H9 (cell line): ENCODE measurements around the gene ADGB. TPM values are rescaled to one million over a fixed set of nuclear protein-coding genes. Genes with fewer than 3 reads are reported as not detected.

Experiments used
- DNase-seq: peaks from one replicate; pipeline ENCODE4 v3.0.0-alpha.2; 2017
- H2AFZ ChIP-seq: one replicate; pipeline ENCODE4 v1.6.1; 2013; ENCODE audit warnings: mild to moderate bottlenecking, low read length, control low read depth, moderate library complexity
- H2AK5ac ChIP-seq: 2 replicates; pipeline ENCODE4 v1.6.1; 2013; ENCODE audit warnings: low read length, control low read depth, mixed read lengths; ENCODE audit not compliant: insufficient read length
- H2BK120ac ChIP-seq: one replicate; pipeline ENCODE4 v1.6.1; 2013; ENCODE audit warnings: low read depth, mild to moderate bottlenecking, low read length, control low read depth, inconsistent platforms; ENCODE audit not compliant: poor library complexity, severe bottlenecking
- H2BK12ac ChIP-seq: 2 replicates; pipeline ENCODE4 v1.6.1; 2013; ENCODE audit warnings: low read length, control low read depth, mixed read lengths, low read depth; ENCODE audit not compliant: insufficient read length
- H2BK15ac ChIP-seq: 2 replicates; pipeline ENCODE4 v1.6.1; 2013; ENCODE audit warnings: low read depth, low read length, control low read depth
- H2BK20ac ChIP-seq: one replicate; pipeline ENCODE4 v1.6.1; 2013; ENCODE audit warnings: low read depth, mild to moderate bottlenecking, low read length, control low read depth, inconsistent platforms; ENCODE audit not compliant: poor library complexity, severe bottlenecking
- H2BK5ac ChIP-seq: 2 replicates; pipeline ENCODE4 v1.6.1; 2013; ENCODE audit warnings: low read length, control low read depth, mixed read lengths; ENCODE audit not compliant: insufficient read length
- H3K14ac ChIP-seq: 2 replicates; pipeline ENCODE4 v1.6.1; 2013; ENCODE audit warnings: low read length, control low read depth; ENCODE audit not compliant: insufficient read depth
- H3K18ac ChIP-seq: 2 replicates; pipeline ENCODE4 v1.6.1; 2013; ENCODE audit warnings: low read depth, mild to moderate bottlenecking, mixed read lengths, low read length, control low read depth; ENCODE audit not compliant: insufficient read length
- H3K23ac ChIP-seq: 2 replicates; pipeline ENCODE4 v1.6.1; 2013; ENCODE audit warnings: low read length, control low read depth, mixed read lengths, low read depth; ENCODE audit not compliant: insufficient read length
- H3K23me2 ChIP-seq: 2 replicates; pipeline ENCODE4 v1.6.1; 2013; ENCODE audit warnings: low read depth, mild to moderate bottlenecking, mixed read lengths, low read length, control low read depth; ENCODE audit not compliant: insufficient read length, poor library complexity, severe bottlenecking
- H3K27ac ChIP-seq: 2 replicates; pipeline ENCODE4 v1.5.1; 2013; ENCODE audit warnings: low read length, control low read depth, mixed read lengths, low read depth; ENCODE audit not compliant: insufficient read length
- H3K27me3 ChIP-seq: 2 replicates; pipeline ENCODE4 v1.6.1; 2013; ENCODE audit warnings: low read length, control low read depth, inconsistent platforms; ENCODE audit not compliant: insufficient read depth
- H3K4ac ChIP-seq: 2 replicates; pipeline ENCODE4 v1.6.1; 2013; ENCODE audit warnings: low read depth, mild to moderate bottlenecking, control low read depth, inconsistent platforms, low read length, moderate library complexity
- H3K4me1 ChIP-seq: 2 replicates; pipeline ENCODE4 v1.6.1; 2013; ENCODE audit warnings: low read length, control low read depth, inconsistent platforms; ENCODE audit not compliant: insufficient read depth
- H3K4me2 ChIP-seq: 2 replicates; pipeline ENCODE4 v1.6.1; 2013; ENCODE audit warnings: low read length, control low read depth, mixed read lengths; ENCODE audit not compliant: insufficient read length, insufficient read depth
- H3K56ac ChIP-seq: 2 replicates; pipeline ENCODE4 v1.6.1; 2013; ENCODE audit warnings: low read depth, mild to moderate bottlenecking, mixed read lengths, low read length, control low read depth; ENCODE audit not compliant: insufficient read length
- H3K79me1 ChIP-seq: 2 replicates; pipeline ENCODE4 v1.6.1; 2013; ENCODE audit warnings: low read depth, mild to moderate bottlenecking, moderate library complexity, low read length, control low read depth, inconsistent platforms; ENCODE audit not compliant: insufficient read depth, poor library complexity, severe bottlenecking
- H3K79me2 ChIP-seq: 2 replicates; pipeline ENCODE4 v1.6.1; 2013; ENCODE audit warnings: low read length, control low read depth, inconsistent platforms; ENCODE audit not compliant: insufficient read depth
- H3K9ac ChIP-seq: 2 replicates; pipeline ENCODE4 v1.6.1; 2013; ENCODE audit warnings: low read length, control low read depth, mixed read lengths; ENCODE audit not compliant: insufficient read length; ENCODE audit errors: extremely low read depth
- H3K9me3 ChIP-seq: one replicate; pipeline ENCODE4 v1.6.1; 2013; ENCODE audit warnings: low read depth, low read length, inconsistent platforms; ENCODE audit not compliant: control insufficient read depth
- H3T11ph ChIP-seq: one replicate; pipeline ENCODE4 v1.6.1; 2013; ENCODE audit warnings: mild to moderate bottlenecking, low read length, control low read depth, inconsistent platforms
- H4K20me1 ChIP-seq: one replicate; pipeline ENCODE4 v1.6.1; 2013; ENCODE audit not compliant: control insufficient read depth, insufficient read length, insufficient read depth
- H4K5ac ChIP-seq: 2 replicates; pipeline ENCODE4 v1.6.1; 2013; ENCODE audit warnings: low read depth, mild to moderate bottlenecking, mixed read lengths, low read length, control low read depth; ENCODE audit not compliant: insufficient read length
- H4K8ac ChIP-seq: replicated peaks from 2 replicates; pipeline ENCODE4 v1.6.1; 2013; ENCODE audit warnings: low read length, control low read depth, mixed read lengths, low read depth; ENCODE audit not compliant: insufficient read length
- H4K91ac ChIP-seq: 2 replicates; pipeline ENCODE4 v1.6.1; 2013; ENCODE audit warnings: low read depth, mild to moderate bottlenecking, moderate library complexity, mixed read lengths, low read length, control low read depth; ENCODE audit not compliant: insufficient read length
- H3K27ac Mint-ChIP-seq, 3 experiments: 2 replicates in 2 of 3; 3 replicates in 1 of 3; pipeline ENCODE4 v1.8.0; 2020 to 2021; ENCODE audit warnings: mixed read lengths in 3 of 3, mild to moderate bottlenecking in 1 of 3, moderate library complexity in 1 of 3
- H3K27me3 Mint-ChIP-seq: 2 replicates; pipeline ENCODE4 v1.8.0; 2021; ENCODE audit warnings: low read depth, mild to moderate bottlenecking, moderate library complexity, mixed read lengths
- H3K36me3 Mint-ChIP-seq, 3 experiments: 2 replicates in 2 of 3; 3 replicates in 1 of 3; pipeline ENCODE4 v1.8.0; 2020 to 2021; ENCODE audit warnings: low read depth in 3 of 3, mixed read lengths in 3 of 3; ENCODE audit not compliant: insufficient read depth in 1 of 3
- H3K4me1 Mint-ChIP-seq, 2 experiments: 2 replicates each; pipeline ENCODE4 v1.8.0; 2020; ENCODE audit warnings: mixed read lengths in 2 of 2
- H3K4me3 Mint-ChIP-seq, 2 experiments: 2 replicates in 1 of 2; 3 replicates in 1 of 2; pipeline ENCODE4 v1.8.0; 2020 to 2021; ENCODE audit warnings: mild to moderate bottlenecking in 2 of 2, mixed read lengths in 2 of 2, moderate library complexity in 1 of 2
- H3K9me3 Mint-ChIP-seq, 2 experiments: 2 replicates in 1 of 2; 3 replicates in 1 of 2; pipeline ENCODE4 v1.8.0; 2020; ENCODE audit warnings: mild to moderate bottlenecking in 2 of 2, mixed read lengths in 2 of 2, moderate library complexity in 1 of 2
- WGBS: extraction: QIAGEN DNeasy Blood & Tissue Kit; methylation state at CpG from one replicate; pipeline ENCODE4 v1.1.7; 2013; ENCODE audit warnings: missing lambda C conversion rate, low lambda C conversion rate, mixed read lengths; ENCODE audit not compliant: insufficient read length; ENCODE audit errors: extremely low coverage; 5-methylcytosine and 5-hydroxymethylcytosine counted together
- total RNA-seq: library from RNA; stranded (reverse); gene quantifications from 2 replicates; pipeline ENCODE4 v1.2.1, GENCODE V29; 2021
- TF ChIP-seq, protein P1 (sequence below): fragments of 200-600 bp; sonication (generic); conservative IDR thresholded peaks from 3 replicates; pipeline ENCODE4 v1.8.0; 2021; ENCODE audit warnings: antibody characterized with exemption, mild to moderate bottlenecking

Gene ADGB
- total RNA-seq, 1 experiment from 2014 or later, result not detected

DNA sequence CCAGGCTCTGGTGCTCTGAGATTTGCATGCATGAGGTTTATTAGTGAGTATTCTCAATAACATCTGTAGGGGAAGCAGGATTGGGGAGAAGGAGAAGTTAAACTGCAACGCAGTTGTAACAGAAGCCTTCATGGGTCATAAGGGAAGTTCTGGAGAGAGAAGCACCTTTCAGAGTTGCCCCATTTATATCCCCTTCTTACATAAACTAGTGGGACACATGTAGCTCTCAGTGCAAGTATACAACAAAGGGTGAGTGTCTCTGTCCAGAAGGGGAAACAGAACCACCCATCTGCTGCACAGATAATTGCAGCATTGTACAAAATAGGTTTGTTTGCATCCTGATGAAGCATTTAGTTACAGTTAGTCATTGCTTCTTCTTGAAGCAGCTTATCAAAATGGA is 4.3 kb upstream of the ADGB start:
- Histone ChIP-seq H2BK20ac (no peak overlapping the region), H2AFZ (no peak overlapping the region), H3K23ac (no peak overlapping the region), H4K8ac (no peak overlapping the region), H3K27me3 (no peaks in the 10 kb centered on the region), H2AK5ac (no peak overlapping the region), H4K20me1 (no peaks in the 10 kb centered on the region), H3K9me3 (no peaks in the 10 kb centered on the region), H3K9ac (no peak overlapping the region), H2BK15ac (no peak overlapping the region), H2BK5ac (no peak overlapping the region), H3K79me2 (no peaks in the 10 kb centered on the region), H3K4me1 (no peaks in the 10 kb centered on the region), H3K79me1 (no peaks in the 10 kb centered on the region), H3K4ac (no peak overlapping the region), H3K23me2 (peaks cover 5% of the 10 kb centered on the region), H4K91ac (no peak overlapping the region), H3K56ac (no peak overlapping the region), H3K4me2 (no peak overlapping the region), H4K5ac (no peak overlapping the region), H2BK12ac (no peak overlapping the region), H3K18ac (no peak overlapping the region), H2BK120ac (no peak overlapping the region), H3T11ph (no peak overlapping the region), H3K27ac (no peak overlapping the region), H3K14ac (no peak overlapping the region)
- Mint-ChIP-seq H3K4me1 (peaks cover 10% of the 10 kb centered on the region in 2 experiments), H3K27me3 (peaks cover 7% of the 10 kb centered on the region), H3K27ac (no peak overlapping the region), H3K9me3 (no peaks in the 10 kb centered on the region), H3K4me3 (no peak overlapping the region), H3K36me3 (no peaks in the 10 kb centered on the region)
- no CpG with 5 or more reads among the region's 1 CpG for WGBS
- DNase-seq, result no peak
- TF ChIP-seq, protein P1, sequence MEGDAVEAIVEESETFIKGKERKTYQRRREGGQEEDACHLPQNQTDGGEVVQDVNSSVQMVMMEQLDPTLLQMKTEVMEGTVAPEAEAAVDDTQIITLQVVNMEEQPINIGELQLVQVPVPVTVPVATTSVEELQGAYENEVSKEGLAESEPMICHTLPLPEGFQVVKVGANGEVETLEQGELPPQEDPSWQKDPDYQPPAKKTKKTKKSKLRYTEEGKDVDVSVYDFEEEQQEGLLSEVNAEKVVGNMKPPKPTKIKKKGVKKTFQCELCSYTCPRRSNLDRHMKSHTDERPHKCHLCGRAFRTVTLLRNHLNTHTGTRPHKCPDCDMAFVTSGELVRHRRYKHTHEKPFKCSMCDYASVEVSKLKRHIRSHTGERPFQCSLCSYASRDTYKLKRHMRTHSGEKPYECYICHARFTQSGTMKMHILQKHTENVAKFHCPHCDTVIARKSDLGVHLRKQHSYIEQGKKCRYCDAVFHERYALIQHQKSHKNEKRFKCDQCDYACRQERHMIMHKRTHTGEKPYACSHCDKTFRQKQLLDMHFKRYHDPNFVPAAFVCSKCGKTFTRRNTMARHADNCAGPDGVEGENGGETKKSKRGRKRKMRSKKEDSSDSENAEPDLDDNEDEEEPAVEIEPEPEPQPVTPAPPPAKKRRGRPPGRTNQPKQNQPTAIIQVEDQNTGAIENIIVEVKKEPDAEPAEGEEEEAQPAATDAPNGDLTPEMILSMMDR, result no peak
